ENCODE data around the gene TPSD1. TPM values are rescaled to one million over a fixed set of nuclear protein-coding genes. Genes with fewer than 3 reads are reported as not detected.

Gene TPSD1
- total and polyA plus RNA-seq, 5 donors from 2014 or later: not detected

DNA sequence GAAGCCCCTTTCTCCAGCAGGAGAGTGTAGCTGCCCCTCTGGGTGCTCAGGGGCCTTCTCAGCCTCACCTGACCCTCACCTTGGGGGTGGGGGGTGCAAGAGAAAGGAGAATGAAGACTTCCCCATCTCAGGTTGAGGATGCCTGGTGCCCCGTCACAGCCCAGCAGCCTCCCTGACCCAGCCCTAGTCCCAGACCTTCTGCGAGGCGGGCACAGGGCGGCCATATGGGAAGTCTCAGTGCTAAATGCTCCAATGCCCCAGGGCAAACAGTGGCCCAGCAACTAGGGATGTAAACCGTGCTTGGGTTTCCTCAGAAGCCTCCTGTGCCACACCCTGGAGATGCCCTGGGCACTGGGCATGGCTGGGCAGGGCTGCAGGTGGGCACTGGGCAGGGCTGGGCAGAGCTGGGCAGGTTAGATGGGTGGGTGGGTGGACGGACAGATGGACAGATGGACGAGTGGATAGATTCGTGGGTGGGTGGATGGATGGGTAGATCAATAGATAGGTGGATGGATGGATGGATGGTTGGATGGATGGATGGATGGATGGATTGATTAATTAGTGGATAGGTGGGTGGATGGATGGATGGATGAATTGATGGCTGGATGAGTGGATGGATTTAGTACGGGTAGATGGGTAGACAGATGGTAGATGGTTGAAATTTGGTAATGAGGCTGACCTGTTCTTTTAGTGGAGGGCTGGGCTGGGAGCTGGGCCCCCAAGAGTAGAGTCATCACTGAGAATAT, 16.8 kb downstream of the TPSD1 start:
- Mint-ChIP-seq H3K4me3 (no peak overlapping the region), H3K27ac (no peak overlapping the region), H3K27me3 (peaks cover 6% of the 10 kb centered on the region), H3K36me3 (no peaks in the 10 kb centered on the region), H3K4me1 (peaks cover 0 to 2% (median 0%) of the 10 kb centered on the region in 4 donors), H3K9me3 (no peaks in the 10 kb centered on the region)
- DNase-seq (no peak), ATAC-seq (ENCODE audit: low read depth in 2 of 2) (no peak)
- Histone ChIP-seq H3K4me1 (ENCODE audit: control insufficient read depth, insufficient read depth, low read length, poor library complexity, severe bottlenecking) (no peaks in the 10 kb centered on the region), H3K9me3 (ENCODE audit: control insufficient read depth in 2 of 2, low read length in 2 of 2) (no peaks in the 10 kb centered on the region), H3K4me3 (ENCODE audit: low read depth, low read length) (no peak overlapping the region), H3K27me3 (ENCODE audit: control insufficient read depth, insufficient read depth, low read length) (no peaks in the 10 kb centered on the region), H3K27ac (ENCODE audit: insufficient read depth, low read length, poor library complexity, severe bottlenecking) (no peak overlapping the region), H3K36me3 (ENCODE audit: control insufficient read depth, insufficient read depth, low read length) (no peaks in the 10 kb centered on the region)

DNA sequence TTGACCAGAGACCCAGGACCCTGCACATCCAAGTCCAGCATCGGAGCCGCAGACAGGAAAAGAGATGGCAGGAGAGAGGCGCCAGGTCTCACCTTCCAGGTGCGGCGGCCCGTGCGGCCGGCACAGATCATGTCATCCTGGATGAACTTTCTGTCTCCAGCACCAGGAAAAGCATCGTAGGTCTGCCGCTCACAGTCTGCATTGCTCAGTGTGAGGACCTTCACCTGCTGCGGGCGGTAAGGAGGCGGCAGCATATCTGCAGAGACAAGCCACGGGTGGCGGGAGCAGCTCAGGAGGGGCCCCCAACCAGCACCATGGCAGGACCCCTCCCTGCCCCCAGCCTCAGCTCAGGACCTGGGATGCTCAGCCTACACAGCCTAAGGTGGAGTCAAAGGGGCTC, 17.9 kb downstream of the TPSD1 start:
- no peaks in the 10 kb centered on the region for H3K9me3 ChIP-seq (ENCODE audit: control insufficient read depth in 2 of 2, low read length in 2 of 2)
- no peak for ATAC-seq (ENCODE audit: low read depth in 2 of 2)

GRCh38 chr16:1274767-1275166, 18.9 kb downstream of the TPSD1 start:
- no peaks in the 10 kb centered on the region for H3K27me3 ChIP-seq (ENCODE audit: control insufficient read depth, insufficient read depth, low read length)
- no peak for ATAC-seq (ENCODE audit: low read depth in 2 of 2)

More for the DNA sequence above, 17.9 kb downstream of the TPSD1 start:
- Mint-ChIP-seq H3K27ac (no peak overlapping the region), H3K27me3 (peaks cover 13% of the 10 kb centered on the region), H3K9me3 (peaks cover 0 to 1% (median 0%) of the 10 kb centered on the region in 7 donors), H3K4me3 (no peak overlapping the region), H3K4me1 (peaks cover 0 to 2% (median 0%) of the 10 kb centered on the region in 4 donors), H3K36me3 (no peaks in the 10 kb centered on the region)
- no peak overlapping the region for H3K4me3 ChIP-seq (ENCODE audit: low read depth, low read length)
- no peaks in the 10 kb centered on the region for H3K36me3 ChIP-seq (ENCODE audit: control insufficient read depth, insufficient read depth, low read length)
- no peaks in the 10 kb centered on the region for H3K4me1 ChIP-seq (ENCODE audit: control insufficient read depth, insufficient read depth, low read length, poor library complexity, severe bottlenecking)
- DNase-seq: no peak
- H3K27ac ChIP-seq (ENCODE audit: insufficient read depth, low read length, poor library complexity, severe bottlenecking): no peak overlapping the region
- no peaks in the 10 kb centered on the region for H3K27me3 ChIP-seq (ENCODE audit: control insufficient read depth, insufficient read depth, low read length)

GRCh38 chr16:1275791-1276579, 20.1 kb downstream of the TPSD1 start:
- H3K4me1 Mint-ChIP-seq: peaks cover 0 to 2% (median 0%) of the 10 kb centered on the region in 4 donors
- Histone ChIP-seq H3K27me3 (ENCODE audit: control insufficient read depth, insufficient read depth, low read length) (no peaks in the 10 kb centered on the region), H3K4me1 (ENCODE audit: control insufficient read depth, insufficient read depth, low read length, poor library complexity, severe bottlenecking) (no peaks in the 10 kb centered on the region), H3K4me3 (ENCODE audit: low read depth, low read length) (no peak overlapping the region), H3K27ac (ENCODE audit: insufficient read depth, low read length, poor library complexity, severe bottlenecking) (no peak overlapping the region), H3K9me3 (ENCODE audit: control insufficient read depth in 2 of 2, low read length in 2 of 2) (no peaks in the 10 kb centered on the region), H3K36me3 (ENCODE audit: control insufficient read depth, insufficient read depth, low read length) (no peaks in the 10 kb centered on the region)
- H3K9me3 Mint-ChIP-seq: peaks cover 0 to 1% (median 0%) of the 10 kb centered on the region in 7 donors
- no peak overlapping the region for H3K4me3 Mint-ChIP-seq
- peaks cover 9% of the 10 kb centered on the region for H3K27me3 Mint-ChIP-seq
- H3K27ac Mint-ChIP-seq: peak overlapping the region in 1 of 3 donors; percentile 12
- no peaks in the 10 kb centered on the region for H3K36me3 Mint-ChIP-seq
- ATAC-seq (ENCODE audit: low read depth in 2 of 2) (no peak), DNase-seq (no peak)

More at GRCh38 chr16:1274767-1275166, 18.9 kb downstream of the TPSD1 start:
- H3K4me1 Mint-ChIP-seq: peaks cover 0 to 2% (median 0%) of the 10 kb centered on the region in 4 donors
- no peak overlapping the region for H3K27ac Mint-ChIP-seq
- H3K9me3 ChIP-seq (ENCODE audit: control insufficient read depth in 2 of 2, low read length in 2 of 2): no peaks in the 10 kb centered on the region
- no peaks in the 10 kb centered on the region for H3K4me1 ChIP-seq (ENCODE audit: control insufficient read depth, insufficient read depth, low read length, poor library complexity, severe bottlenecking)
- H3K36me3 ChIP-seq (ENCODE audit: control insufficient read depth, insufficient read depth, low read length): no peaks in the 10 kb centered on the region
- peaks cover 14% of the 10 kb centered on the region for H3K27me3 Mint-ChIP-seq
- H3K9me3 Mint-ChIP-seq: peaks cover 0 to 1% (median 0%) of the 10 kb centered on the region in 7 donors
- no peak overlapping the region for H3K27ac ChIP-seq (ENCODE audit: insufficient read depth, low read length, poor library complexity, severe bottlenecking)
- no peak for DNase-seq
- H3K4me3 Mint-ChIP-seq: no peak overlapping the region
- no peak overlapping the region for H3K4me3 ChIP-seq (ENCODE audit: low read depth, low read length)
- H3K36me3 Mint-ChIP-seq: no peaks in the 10 kb centered on the region

DNA sequence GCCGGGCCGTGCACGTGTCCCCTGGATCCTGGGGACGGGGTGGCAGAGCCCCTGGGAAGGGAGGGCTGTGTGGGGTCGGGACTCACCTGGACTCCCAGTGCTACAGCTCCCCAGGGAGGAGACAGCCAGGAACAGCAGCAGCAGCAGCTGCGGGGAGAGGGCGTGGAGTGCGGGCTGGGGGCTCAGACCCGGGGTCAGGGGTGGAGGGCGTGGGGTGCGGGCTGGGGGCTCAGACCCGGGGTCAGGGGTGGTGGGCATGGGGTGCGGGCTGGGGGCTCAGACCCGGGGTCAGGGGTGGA, 20.7 kb downstream of the TPSD1 start:
- peaks cover 9% of the 10 kb centered on the region for H3K27me3 Mint-ChIP-seq
- no peaks in the 10 kb centered on the region for H3K4me1 ChIP-seq (ENCODE audit: control insufficient read depth, insufficient read depth, low read length, poor library complexity, severe bottlenecking)
- no peak overlapping the region for H3K4me3 Mint-ChIP-seq
- no peaks in the 10 kb centered on the region for H3K36me3 Mint-ChIP-seq
- no peak overlapping the region for H3K27ac ChIP-seq (ENCODE audit: insufficient read depth, low read length, poor library complexity, severe bottlenecking)
- no peaks in the 10 kb centered on the region for H3K36me3 ChIP-seq (ENCODE audit: control insufficient read depth, insufficient read depth, low read length)
- DNase-seq (no peak), ATAC-seq (ENCODE audit: low read depth in 2 of 2) (no peak)
- H3K4me1 Mint-ChIP-seq: peaks cover 0 to 2% (median 0%) of the 10 kb centered on the region in 4 donors
- no peaks in the 10 kb centered on the region for H3K9me3 ChIP-seq (ENCODE audit: control insufficient read depth in 2 of 2, low read length in 2 of 2)
- no peak overlapping the region for H3K4me3 ChIP-seq (ENCODE audit: low read depth, low read length)
- no peak overlapping the region for H3K27ac Mint-ChIP-seq
- H3K27me3 ChIP-seq (ENCODE audit: control insufficient read depth, insufficient read depth, low read length): no peaks in the 10 kb centered on the region
- peaks cover 0 to 1% (median 0%) of the 10 kb centered on the region in 7 donors for H3K9me3 Mint-ChIP-seq

- peaks cover 9% of the 10 kb centered on the region for H3K27me3 Mint-ChIP-seq
- no peak overlapping the region for H3K4me3 Mint-ChIP-seq
- DNase-seq: no peak
- Histone ChIP-seq H3K27ac (ENCODE audit: insufficient read depth, low read length, poor library complexity, severe bottlenecking) (no peak overlapping the region), H3K4me3 (ENCODE audit: low read depth, low read length) (no peak overlapping the region), H3K4me1 (ENCODE audit: control insufficient read depth, insufficient read depth, low read length, poor library complexity, severe bottlenecking) (no peaks in the 10 kb centered on the region), H3K27me3 (ENCODE audit: control insufficient read depth, insufficient read depth, low read length) (no peaks in the 10 kb centered on the region), H3K9me3 (ENCODE audit: control insufficient read depth in 2 of 2, low read length in 2 of 2) (no peaks in the 10 kb centered on the region), H3K36me3 (ENCODE audit: control insufficient read depth, insufficient read depth, low read length) (no peaks in the 10 kb centered on the region)
- no peak for ATAC-seq (ENCODE audit: low read depth in 2 of 2)
- H3K9me3 Mint-ChIP-seq: peaks cover 0 to 1% (median 0%) of the 10 kb centered on the region in 7 donors
- no peaks in the 10 kb centered on the region for H3K36me3 Mint-ChIP-seq
- peaks cover 0 to 2% (median 0%) of the 10 kb centered on the region in 4 donors for H3K4me1 Mint-ChIP-seq
- no peak overlapping the region for H3K27ac Mint-ChIP-seq
Measured at GRCh38 chr16:1277151-1277598, 21.3 kb downstream of the TPSD1 start.

GRCh38 chr16:1277617-1278282, 21.9 kb downstream of the TPSD1 start:
- no peaks in the 10 kb centered on the region for H3K4me1 ChIP-seq (ENCODE audit: control insufficient read depth, insufficient read depth, low read length, poor library complexity, severe bottlenecking)
- no peaks in the 10 kb centered on the region for H3K9me3 ChIP-seq (ENCODE audit: control insufficient read depth in 2 of 2, low read length in 2 of 2)
- ATAC-seq (ENCODE audit: low read depth in 2 of 2) (no peak), DNase-seq (no peak)
- H3K9me3 Mint-ChIP-seq: peaks cover 0 to 1% (median 0%) of the 10 kb centered on the region in 7 donors
- no peak overlapping the region for H3K27ac ChIP-seq (ENCODE audit: insufficient read depth, low read length, poor library complexity, severe bottlenecking)
- no peaks in the 10 kb centered on the region for H3K36me3 Mint-ChIP-seq
- H3K36me3 ChIP-seq (ENCODE audit: control insufficient read depth, insufficient read depth, low read length): no peaks in the 10 kb centered on the region
- peaks cover 9% of the 10 kb centered on the region for H3K27me3 Mint-ChIP-seq
- H3K27me3 ChIP-seq (ENCODE audit: control insufficient read depth, insufficient read depth, low read length): no peaks in the 10 kb centered on the region
- H3K4me3 ChIP-seq (ENCODE audit: low read depth, low read length): no peak overlapping the region
- H3K4me3 Mint-ChIP-seq: no peak overlapping the region
- H3K27ac Mint-ChIP-seq: no peak overlapping the region
- H3K4me1 Mint-ChIP-seq: peaks cover 0 to 2% (median 0%) of the 10 kb centered on the region in 4 donors
